Measurements from ENCODE around the gene HS2ST1. TPM values are rescaled to one million over a fixed set of nuclear protein-coding genes. Genes with fewer than 3 reads are reported as not detected.
"Not testable (repeated sequence)": the region's sequence is repeated elsewhere in the genome, so short reads cannot be mapped to it uniquely, and the experiment has no call there.

The HS2ST1 gene
- polyA plus RNA-seq, result 32.2 TPM
- long read RNA-seq, donor 1, full-length matches to known transcripts, result 9 of 9 reads
- long read RNA-seq, donor 1, partial matches to known transcripts, result 0 of 9 reads
- long read RNA-seq, donor 1, other reads (novel, unspliced or antisense), result 0 of 9 reads
- long read RNA-seq, donor 2, full-length matches to known transcripts, result 8 of 8 reads
- long read RNA-seq, donor 2, partial matches to known transcripts, result 0 of 8 reads
- long read RNA-seq, donor 2, other reads (novel, unspliced or antisense), result 0 of 8 reads
- long read RNA-seq, donor 3, result 0 reads
- long read RNA-seq, donor 4, result 0 reads
- long read RNA-seq, donor 5, full-length matches to known transcripts, result 7 of 7 reads
- long read RNA-seq, donor 5, partial matches to known transcripts, result 0 of 7 reads
- long read RNA-seq, donor 5, other reads (novel, unspliced or antisense), result 0 of 7 reads
- long read RNA-seq, donor 6, full-length matches to known transcripts, result 9 of 9 reads
- long read RNA-seq, donor 6, partial matches to known transcripts, result 0 of 9 reads
- long read RNA-seq, donor 6, other reads (novel, unspliced or antisense), result 0 of 9 reads
- long read RNA-seq, donor 7, full-length matches to known transcripts, result 8 of 8 reads
- long read RNA-seq, donor 7, partial matches to known transcripts, result 0 of 8 reads
- long read RNA-seq, donor 7, other reads (novel, unspliced or antisense), result 0 of 8 reads
- long read RNA-seq, donor 8, full-length matches to known transcripts, result 11 of 19 reads
- long read RNA-seq, donor 8, partial matches to known transcripts, result 8 of 19 reads
- long read RNA-seq, donor 8, other reads (novel, unspliced or antisense), result 0 of 19 reads
- long read RNA-seq, donor 9, full-length matches to known transcripts, result 7 of 7 reads
- long read RNA-seq, donor 9, partial matches to known transcripts, result 0 of 7 reads
- long read RNA-seq, donor 9, other reads (novel, unspliced or antisense), result 0 of 7 reads
- long read RNA-seq, donor 10, full-length matches to known transcripts, result 12 of 12 reads
- long read RNA-seq, donor 10, partial matches to known transcripts, result 0 of 12 reads
- long read RNA-seq, donor 10, other reads (novel, unspliced or antisense), result 0 of 12 reads
- long read RNA-seq, donor 11, full-length matches to known transcripts, result 9 of 9 reads
- long read RNA-seq, donor 11, partial matches to known transcripts, result 0 of 9 reads
- long read RNA-seq, donor 11, other reads (novel, unspliced or antisense), result 0 of 9 reads

DNA sequence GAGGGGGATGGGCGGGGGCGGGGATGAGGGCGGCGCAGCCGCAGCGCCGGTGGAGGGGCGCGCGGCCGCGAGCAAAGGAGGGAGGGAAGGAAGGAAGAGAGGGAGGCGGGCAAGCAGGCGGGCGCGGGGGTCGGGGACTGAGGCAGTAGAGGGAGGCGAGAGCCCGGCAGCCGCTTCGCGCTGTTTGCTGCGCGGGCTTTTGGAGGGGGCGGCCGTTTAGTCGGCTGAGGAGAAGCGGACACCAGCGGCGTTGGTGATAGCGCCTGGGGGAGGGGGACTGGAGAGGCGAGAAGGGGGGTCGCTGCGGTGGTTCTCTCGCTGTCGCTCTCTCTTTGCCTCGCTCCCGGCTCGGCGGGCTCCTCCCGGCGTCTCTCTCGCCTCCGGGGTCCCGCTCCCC, at the start of gene HS2ST1:
TSS of gene HS2ST1 (plus strand) at position 35 of the 397 bp plus-strand sequence.
- H3K9me3 ChIP-seq (ENCODE audit: control insufficient read depth, low read depth, low read length), result peaks cover 2% of the 10 kb centered on the region
- no CpG with 5 or more reads among the region's 45 CpGs for WGBS (ENCODE audit: insufficient coverage, low lambda C conversion rate)
- peak within 1 kb of the TSS; percentile 93 for H3K27ac ChIP-seq (ENCODE audit: low read length)
- DNase-seq, result no peak
- no peaks in the 10 kb centered on the region for H3K36me3 ChIP-seq (ENCODE audit: control insufficient read depth, insufficient read depth, low read length)
- H3K4me3 ChIP-seq (ENCODE audit: low read length), result peak within 1 kb of the TSS; percentile 97
- H3K27me3 ChIP-seq (ENCODE audit: control insufficient read depth, insufficient read depth, low read length), result no peaks in the 10 kb centered on the region
- H3K4me1 ChIP-seq (ENCODE audit: control insufficient read depth, insufficient read depth, low read length), result peaks cover 8% of the 10 kb centered on the region

- Histone ChIP-seq H3K27ac (ENCODE audit: low read length) (no peak overlapping the region), H3K27me3 (ENCODE audit: control insufficient read depth, insufficient read depth, low read length) (no peaks in the 10 kb centered on the region), H3K4me3 (ENCODE audit: low read length) (no peak overlapping the region), H3K9me3 (ENCODE audit: control insufficient read depth, low read depth, low read length) (no peaks in the 10 kb centered on the region), H3K36me3 (ENCODE audit: control insufficient read depth, insufficient read depth, low read length) (peaks cover 2% of the 10 kb centered on the region), H3K4me1 (ENCODE audit: control insufficient read depth, insufficient read depth, low read length) (no peaks in the 10 kb centered on the region)
- 90% methylated on average over 2 of the region's 6 CpGs for WGBS (ENCODE audit: insufficient coverage, low lambda C conversion rate)
- DNase-seq, result no peak
These were observed 48.3 kb upstream of the HS2ST1 start for GRCh38 chr1:86865973-86866637.

DNA sequence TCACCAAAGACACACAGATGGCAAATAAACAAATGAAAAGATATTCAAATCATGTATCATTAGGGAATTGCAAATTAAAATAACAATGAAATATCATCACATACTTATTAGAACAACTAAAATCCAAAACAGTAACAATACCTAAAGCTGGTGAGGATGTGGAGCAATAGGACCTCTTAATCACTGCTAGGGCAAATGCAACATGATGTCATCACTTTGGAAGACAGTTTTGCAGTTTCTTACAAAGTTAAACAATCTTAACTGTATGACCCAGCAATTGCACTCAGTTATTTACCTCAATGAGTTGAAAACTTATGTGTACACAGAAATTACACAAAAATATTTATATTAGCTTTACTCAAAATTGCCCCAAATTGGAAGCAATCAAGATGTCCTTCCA, 47.8 kb upstream of the HS2ST1 start:
- Histone ChIP-seq H3K9me3 (ENCODE audit: control insufficient read depth, low read depth, low read length) (no peaks in the 10 kb centered on the region), H3K27me3 (ENCODE audit: control insufficient read depth, insufficient read depth, low read length) (no peaks in the 10 kb centered on the region), H3K36me3 (ENCODE audit: control insufficient read depth, insufficient read depth, low read length) (peaks cover 2% of the 10 kb centered on the region), H3K4me1 (ENCODE audit: control insufficient read depth, insufficient read depth, low read length) (no peaks in the 10 kb centered on the region), H3K27ac (ENCODE audit: low read length) (no peak overlapping the region), H3K4me3 (ENCODE audit: low read length) (no peak overlapping the region)
- no peak for DNase-seq

DNA sequence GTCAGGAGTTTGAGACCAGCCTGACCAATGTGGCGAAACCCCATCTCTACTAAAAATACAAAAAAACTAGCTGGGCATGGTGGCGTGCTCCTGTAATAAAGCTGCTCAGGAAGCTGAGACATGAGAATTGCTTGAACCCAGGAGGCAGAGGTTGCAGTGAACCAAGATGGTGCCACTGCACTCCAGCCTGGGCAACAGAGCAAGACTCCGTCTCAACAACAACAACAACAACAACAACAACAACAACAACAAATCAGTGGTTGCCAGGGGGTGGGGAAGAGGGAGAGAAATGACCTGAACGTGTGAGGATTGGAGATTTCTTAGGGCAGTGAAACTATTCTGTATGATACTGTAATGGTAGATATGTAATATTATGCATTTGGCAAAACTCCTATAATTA, 47.2 kb upstream of the HS2ST1 start:
- not testable (repeated sequence) for H3K4me1 ChIP-seq (ENCODE audit: control insufficient read depth, insufficient read depth, low read length); H3K9me3 ChIP-seq (ENCODE audit: control insufficient read depth, low read depth, low read length); H3K27ac ChIP-seq (ENCODE audit: low read length); H3K4me3 ChIP-seq (ENCODE audit: low read length); DNase-seq; H3K27me3 ChIP-seq (ENCODE audit: control insufficient read depth, insufficient read depth, low read length); H3K36me3 ChIP-seq (ENCODE audit: control insufficient read depth, insufficient read depth, low read length)
- 100% methylated on average over 2 of the region's 4 CpGs for WGBS (ENCODE audit: insufficient coverage, low lambda C conversion rate)

DNA sequence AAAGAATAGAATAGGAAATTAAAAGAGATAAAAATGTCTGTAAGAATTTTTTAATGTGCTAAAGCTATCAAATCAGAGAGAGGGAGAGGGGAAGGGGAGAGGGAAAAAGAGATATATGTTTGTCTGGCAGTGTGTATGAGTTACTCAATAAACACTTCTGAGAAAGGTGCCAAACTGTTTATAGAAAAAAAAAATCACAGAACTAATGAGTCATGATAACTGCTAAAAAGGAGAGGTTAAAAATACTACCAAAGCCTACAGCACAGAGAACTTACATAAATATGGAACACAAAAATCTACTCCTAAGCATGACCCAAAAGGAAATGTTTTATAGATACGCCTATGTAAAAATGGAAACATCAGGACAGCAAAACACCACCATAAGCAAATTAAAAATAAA, 46.0 kb upstream of the HS2ST1 start:
- Histone ChIP-seq H3K4me3 (ENCODE audit: low read length) (no peak overlapping the region), H3K4me1 (ENCODE audit: control insufficient read depth, insufficient read depth, low read length) (no peaks in the 10 kb centered on the region), H3K27ac (ENCODE audit: low read length) (no peak overlapping the region), H3K9me3 (ENCODE audit: control insufficient read depth, low read depth, low read length) (no peaks in the 10 kb centered on the region), H3K27me3 (ENCODE audit: control insufficient read depth, insufficient read depth, low read length) (no peaks in the 10 kb centered on the region), H3K36me3 (ENCODE audit: control insufficient read depth, insufficient read depth, low read length) (peaks cover 5% of the 10 kb centered on the region)
- WGBS (ENCODE audit: insufficient coverage, low lambda C conversion rate), result 100% methylated on average over 1 of the region's 1 CpG
- no peak for DNase-seq

DNA sequence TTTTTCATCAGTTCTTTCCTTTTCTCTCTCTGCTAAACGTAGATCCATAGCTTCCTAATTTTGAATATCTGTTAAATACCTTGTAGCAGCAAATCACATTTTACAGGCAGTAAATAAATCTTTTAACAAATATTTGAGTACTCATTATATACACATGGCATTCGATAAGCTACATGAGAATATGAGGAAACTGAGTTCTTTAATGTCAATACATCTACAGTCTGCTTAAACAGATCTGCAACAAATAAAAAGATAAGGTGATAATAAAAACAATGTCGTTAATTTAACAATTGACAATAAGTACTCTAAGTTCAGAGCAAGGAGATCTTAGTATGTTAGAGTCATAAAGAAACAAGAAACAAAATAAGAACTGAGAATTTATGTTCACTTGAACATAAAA, 43.4 kb upstream of the HS2ST1 start:
- no peaks in the 10 kb centered on the region for H3K9me3 ChIP-seq (ENCODE audit: control insufficient read depth, low read depth, low read length)
- H3K36me3 ChIP-seq (ENCODE audit: control insufficient read depth, insufficient read depth, low read length), result peaks cover 5% of the 10 kb centered on the region
- no peak overlapping the region for H3K4me3 ChIP-seq (ENCODE audit: low read length)
- no peaks in the 10 kb centered on the region for H3K4me1 ChIP-seq (ENCODE audit: control insufficient read depth, insufficient read depth, low read length)
- no peaks in the 10 kb centered on the region for H3K27me3 ChIP-seq (ENCODE audit: control insufficient read depth, insufficient read depth, low read length)
- no peak overlapping the region for H3K27ac ChIP-seq (ENCODE audit: low read length)
- WGBS (ENCODE audit: insufficient coverage, low lambda C conversion rate), result 90% methylated on average over 3 of the region's 3 CpGs
- no peak for DNase-seq

- H3K27me3 ChIP-seq (ENCODE audit: control insufficient read depth, insufficient read depth, low read length), result no peaks in the 10 kb centered on the region
- H3K27ac ChIP-seq (ENCODE audit: low read length), result no peak overlapping the region
- WGBS (ENCODE audit: insufficient coverage, low lambda C conversion rate), result no CpG with 5 or more reads among the region's 8 CpGs
- DNase-seq, result no peak
- H3K4me3 ChIP-seq (ENCODE audit: low read length), result no peak overlapping the region
- peaks cover 9% of the 10 kb centered on the region for H3K36me3 ChIP-seq (ENCODE audit: control insufficient read depth, insufficient read depth, low read length)
- no peaks in the 10 kb centered on the region for H3K4me1 ChIP-seq (ENCODE audit: control insufficient read depth, insufficient read depth, low read length)
- no peaks in the 10 kb centered on the region for H3K9me3 ChIP-seq (ENCODE audit: control insufficient read depth, low read depth, low read length)
These were observed 42.3 kb upstream of the HS2ST1 start for GRCh38 chr1:86872086-86872485.

GRCh38 chr1:86875722-86876121, 38.7 kb upstream of the HS2ST1 start:
- no peak overlapping the region for H3K4me3 ChIP-seq (ENCODE audit: low read length)
- no peak for DNase-seq
- no peaks in the 10 kb centered on the region for H3K4me1 ChIP-seq (ENCODE audit: control insufficient read depth, insufficient read depth, low read length)
- H3K27ac ChIP-seq (ENCODE audit: low read length), result no peak overlapping the region
- H3K36me3 ChIP-seq (ENCODE audit: control insufficient read depth, insufficient read depth, low read length), result peaks cover 18% of the 10 kb centered on the region
- no peaks in the 10 kb centered on the region for H3K9me3 ChIP-seq (ENCODE audit: control insufficient read depth, low read depth, low read length)
- no CpG with 5 or more reads among the region's 1 CpG for WGBS (ENCODE audit: insufficient coverage, low lambda C conversion rate)
- no peaks in the 10 kb centered on the region for H3K27me3 ChIP-seq (ENCODE audit: control insufficient read depth, insufficient read depth, low read length)

GRCh38 chr1:86887479-86888162, 26.8 kb upstream of the HS2ST1 start:
- Histone ChIP-seq H3K9me3 (ENCODE audit: control insufficient read depth, low read depth, low read length) (no peaks in the 10 kb centered on the region), H3K36me3 (ENCODE audit: control insufficient read depth, insufficient read depth, low read length) (peaks cover 4% of the 10 kb centered on the region), H3K4me3 (ENCODE audit: low read length) (no peak overlapping the region), H3K4me1 (ENCODE audit: control insufficient read depth, insufficient read depth, low read length) (no peaks in the 10 kb centered on the region), H3K27ac (ENCODE audit: low read length) (no peak overlapping the region), H3K27me3 (ENCODE audit: control insufficient read depth, insufficient read depth, low read length) (no peaks in the 10 kb centered on the region)
- no peak for DNase-seq
- no CpG with 5 or more reads among the region's 5 CpGs for WGBS (ENCODE audit: insufficient coverage, low lambda C conversion rate)

Data from large intestine (tissue), 12 donors.